Measurements from ENCODE around the gene WFDC8. TPM values are rescaled to one million over a fixed set of nuclear protein-coding genes. Genes with fewer than 3 reads are reported as not detected.
"Not testable (repeated sequence)": the region's sequence is repeated elsewhere in the genome, so short reads cannot be mapped to it uniquely, and the experiment has no call there.

Gene WFDC8
- total RNA-seq, 1 donor from 2014 or later = not detected

- Histone ChIP-seq H3K4me3 (ENCODE audit: low read depth, low read length) (no peak overlapping the region), H3K36me3 (ENCODE audit: control insufficient read depth, insufficient read depth, low read length) (no peaks in the 10 kb centered on the region), H3K27me3 (ENCODE audit: control insufficient read depth, insufficient read depth, low read length) (no peaks in the 10 kb centered on the region)
- TF ChIP-seq CTCF (IDR thresholded peaks at IDR 0.05; ENCODE audit: insufficient read depth, low read length, poor library complexity, severe bottlenecking) = no peak
- DNase-seq (ENCODE audit: low read depth) = no peak
These were observed 28.7 kb upstream of the WFDC8 start for GRCh38 chr20:45607810-45608209.

GRCh38 chr20:45595235-45595634 is 16.2 kb upstream of the WFDC8 start:
- H3K27me3 ChIP-seq (ENCODE audit: control insufficient read depth, insufficient read depth, low read length) = peaks cover 3% of the 10 kb centered on the region
- H3K36me3 ChIP-seq (ENCODE audit: control insufficient read depth, insufficient read depth, low read length) = no peaks in the 10 kb centered on the region
- no peak for DNase-seq (ENCODE audit: low read depth)
- no peak for TF ChIP-seq CTCF (IDR thresholded peaks at IDR 0.05; ENCODE audit: insufficient read depth, low read length, poor library complexity, severe bottlenecking)
- no peak overlapping the region for H3K4me3 ChIP-seq (ENCODE audit: low read depth, low read length)

GRCh38 chr20:45593498-45593897 is 14.4 kb upstream of the WFDC8 start:
- no peak for TF ChIP-seq CTCF (IDR thresholded peaks at IDR 0.05; ENCODE audit: insufficient read depth, low read length, poor library complexity, severe bottlenecking)
- DNase-seq (ENCODE audit: low read depth) = no peak
- peaks cover 3% of the 10 kb centered on the region for H3K27me3 ChIP-seq (ENCODE audit: control insufficient read depth, insufficient read depth, low read length)
- H3K36me3 ChIP-seq (ENCODE audit: control insufficient read depth, insufficient read depth, low read length) = no peaks in the 10 kb centered on the region
- no peak overlapping the region for H3K4me3 ChIP-seq (ENCODE audit: low read depth, low read length)

- peak; percentile 10 for DNase-seq (ENCODE audit: low read depth)
- Histone ChIP-seq H3K27me3 (ENCODE audit: control insufficient read depth, insufficient read depth, low read length) (no peaks in the 10 kb centered on the region), H3K36me3 (ENCODE audit: control insufficient read depth, insufficient read depth, low read length) (no peaks in the 10 kb centered on the region), H3K4me3 (ENCODE audit: low read depth, low read length) (no peak overlapping the region)
- TF ChIP-seq CTCF (IDR thresholded peaks at IDR 0.05; ENCODE audit: insufficient read depth, low read length, poor library complexity, severe bottlenecking) = peak; percentile 64
These were observed 13.6 kb upstream of the WFDC8 start for GRCh38 chr20:45592574-45593189.

GRCh38 chr20:45589725-45590124 is 10.6 kb upstream of the WFDC8 start:
- Histone ChIP-seq H3K36me3 (ENCODE audit: control insufficient read depth, insufficient read depth, low read length) (no peaks in the 10 kb centered on the region), H3K4me3 (ENCODE audit: low read depth, low read length) (no peak overlapping the region), H3K27me3 (ENCODE audit: control insufficient read depth, insufficient read depth, low read length) (no peaks in the 10 kb centered on the region)
- TF ChIP-seq CTCF (IDR thresholded peaks at IDR 0.05; ENCODE audit: insufficient read depth, low read length, poor library complexity, severe bottlenecking) = no peak
- peak; percentile 9 for DNase-seq (ENCODE audit: low read depth)

GRCh38 chr20:45588800-45589199 is 9.7 kb upstream of the WFDC8 start:
- Histone ChIP-seq H3K4me3 (ENCODE audit: low read depth, low read length) (no peak overlapping the region), H3K36me3 (ENCODE audit: control insufficient read depth, insufficient read depth, low read length) (no peaks in the 10 kb centered on the region), H3K27me3 (ENCODE audit: control insufficient read depth, insufficient read depth, low read length) (no peaks in the 10 kb centered on the region)
- DNase-seq (ENCODE audit: low read depth) = no peak
- TF ChIP-seq CTCF (IDR thresholded peaks at IDR 0.05; ENCODE audit: insufficient read depth, low read length, poor library complexity, severe bottlenecking) = no peak

- not testable (repeated sequence) for H3K36me3 ChIP-seq (ENCODE audit: control insufficient read depth, insufficient read depth, low read length); H3K4me3 ChIP-seq (ENCODE audit: low read depth, low read length); DNase-seq (ENCODE audit: low read depth); H3K27me3 ChIP-seq (ENCODE audit: control insufficient read depth, insufficient read depth, low read length)
These were observed 6.9 kb upstream of the WFDC8 start for GRCh38 chr20:45585986-45586385.

GRCh38 chr20:45584294-45584693 is 5.2 kb upstream of the WFDC8 start:
- DNase-seq (ENCODE audit: low read depth); H3K4me3 ChIP-seq (ENCODE audit: low read depth, low read length); H3K36me3 ChIP-seq (ENCODE audit: control insufficient read depth, insufficient read depth, low read length); H3K27me3 ChIP-seq (ENCODE audit: control insufficient read depth, insufficient read depth, low read length): not testable (repeated sequence)

Data from kidney epithelial cell (primary cell).